Uterus (tissue), 4 donors: ENCODE measurements around the gene MLXIPL. TPM values are rescaled to one million over a fixed set of nuclear protein-coding genes. Genes with fewer than 3 reads are reported as not detected.
"Not testable (repeated sequence)": the region's sequence is repeated elsewhere in the genome, so short reads cannot be mapped to it uniquely, and the experiment has no call there.

Experiments
- DNase-seq, 2 donors: peaks; one replicate each; pipeline ENCODE4 v3.0.0-alpha.2; 2019 to 2020
- H3K27ac ChIP-seq, 2 donors: fragments of 200-600 bp; sonication (generic); 1 replicate in 1 of 2; 2 replicates in 1 of 2; pipeline ENCODE4 v1.5.1; 2016 to 2018
- H3K27me3 ChIP-seq, 2 donors: fragments of 200-600 bp; sonication (generic); one replicate each; pipeline ENCODE4 v1.5.1; 2018 to 2019; ENCODE audit warnings: control low read depth in 1 of 2
- H3K36me3 ChIP-seq, 2 donors: fragments of 200-600 bp; sonication (generic); one replicate each; pipeline ENCODE4 v1.5.1; 2019; ENCODE audit warnings: control low read depth in 1 of 2
- H3K4me1 ChIP-seq, 2 donors: fragments of 200-600 bp; sonication (generic); one replicate each; pipeline ENCODE4 v1.5.1; 2018 to 2019; ENCODE audit warnings: control low read depth in 1 of 2
- H3K4me3 ChIP-seq, 2 donors: fragments of 200-600 bp; sonication (generic); 1 replicate in 1 of 2; 2 replicates in 1 of 2; pipeline ENCODE4 v1.5.1; 2018 to 2019; ENCODE audit warnings: mild to moderate bottlenecking in 1 of 2
- H3K9me3 ChIP-seq, 2 donors: fragments of 200-600 bp; sonication (generic); one replicate each; pipeline ENCODE4 v1.5.1; 2019; ENCODE audit warnings: control low read depth in 1 of 2
- CTCF ChIP-seq, 4 experiments: fragments of 200-600 bp in 2 of 4; fragments of 450-650 bp in 2 of 4; sonication (generic) in 2 of 4; IDR thresholded peaks; one replicate each; pipeline ENCODE4 v1.5.1; 2016 to 2019; ENCODE audit warnings: antibody characterized with exemption in 4 of 4, mild to moderate bottlenecking in 2 of 4, moderate library complexity in 1 of 4
- POLR2A ChIP-seq, 2 donors: fragments of 450-650 bp; IDR thresholded peaks; one replicate each; pipeline ENCODE4 v1.6.1; 2016; ENCODE audit warnings: antibody characterized with exemption in 2 of 2, mild to moderate bottlenecking in 1 of 2, moderate library complexity in 1 of 2
- intact Hi-C: fragments of 100-400 bp; cut with DNase I; formaldehyde crosslinking; loops from one replicate; pipeline ENCODE4 v1.15.1; 2023; ENCODE audit warnings: low total_unique reads
- total RNA-seq, 4 donors: library from RNA; depleted of rRNA in 3 of 4; stranded (reverse); fragments of >200 nt in 3 of 4; gene quantifications; one replicate each; pipeline versions ENCODE4 v1.1.0 to v1.2.4, GENCODE V29; 2014 to 2023
- donor health status: DM: yes; HTN: yes; CAD: no.

MLXIPL gene
- total RNA-seq, 4 donors from 2014 or later: 1.7 to 1.9 TPM; not detected in 2

GRCh38 chr7:73611017-73611555 lies 13.2 kb downstream of the MLXIPL start:
- intact Hi-C loops: no loop called here
- no peak for DNase-seq
- Histone ChIP-seq H3K27me3 (peaks cover 0 to 4% of the 10 kb centered on the region in 2 donors), H3K9me3 (no peaks in the 10 kb centered on the region), H3K4me1 (no peaks in the 10 kb centered on the region), H3K36me3 (no peaks in the 10 kb centered on the region), H3K27ac (no peak overlapping the region), H3K4me3 (no peak overlapping the region)
- TF ChIP-seq CTCF (IDR thresholded peaks at IDR 0.05) (no peak), POLR2A (IDR thresholded peaks at IDR 0.05) (no peak)

GRCh38 chr7:73610105-73610504 lies 14.2 kb downstream of the MLXIPL start:
- no peak for DNase-seq
- Histone ChIP-seq H3K27ac (no peak overlapping the region), H3K4me1 (no peaks in the 10 kb centered on the region), H3K9me3 (no peaks in the 10 kb centered on the region), H3K36me3 (no peaks in the 10 kb centered on the region), H3K27me3 (peaks cover 0 to 4% of the 10 kb centered on the region in 2 donors), H3K4me3 (no peak overlapping the region)
- intact Hi-C loops: no loop called here
- no peak for TF ChIP-seq CTCF (IDR thresholded peaks at IDR 0.05)
- no peak for TF ChIP-seq POLR2A (IDR thresholded peaks at IDR 0.05)

- H3K4me1 ChIP-seq, H3K36me3 ChIP-seq, DNase-seq, H3K9me3 ChIP-seq, H3K27me3 ChIP-seq, H3K4me3 ChIP-seq, H3K27ac ChIP-seq: not testable (repeated sequence)
- intact Hi-C loops: loop anchor here (2.0 kb wide), 1 partner anchor 119 kb away; no protein-coding TSS in a partner anchor
Measured at GRCh38 chr7:73607692-73607983, 16.7 kb downstream of the MLXIPL start.

- intact Hi-C loops: loop anchor here (2.0 kb wide), 1 partner anchor 120 kb away; no protein-coding TSS in a partner anchor
- no peaks in the 10 kb centered on the region for H3K4me1 ChIP-seq
- peaks cover 0 to 4% of the 10 kb centered on the region in 2 donors for H3K27me3 ChIP-seq
- H3K9me3 ChIP-seq: no peaks in the 10 kb centered on the region
- no peaks in the 10 kb centered on the region for H3K36me3 ChIP-seq
- DNase-seq: peak; percentile 35 to 46
- no peak overlapping the region for H3K4me3 ChIP-seq
- TF ChIP-seq POLR2A (IDR thresholded peaks at IDR 0.05) (no peak), CTCF (IDR thresholded peaks at IDR 0.05) (peak; percentile 86 to 94 (median 92))
- H3K27ac ChIP-seq: no peak overlapping the region
Measured at GRCh38 chr7:73606801-73607691, 17.3 kb downstream of the MLXIPL start.

GRCh38 chr7:73605601-73606220 lies 18.6 kb downstream of the MLXIPL start:
- no peak for DNase-seq
- H3K4me3 ChIP-seq: no peak overlapping the region
- TF ChIP-seq CTCF (IDR thresholded peaks at IDR 0.05) (no peak), POLR2A (IDR thresholded peaks at IDR 0.05) (no peak)
- H3K27ac ChIP-seq: no peak overlapping the region
- H3K36me3 ChIP-seq: no peaks in the 10 kb centered on the region
- H3K9me3 ChIP-seq: no peaks in the 10 kb centered on the region
- intact Hi-C loops: loop anchor here (2.0 kb wide), 1 partner anchor 121 kb away; no protein-coding TSS in a partner anchor
- no peaks in the 10 kb centered on the region for H3K4me1 ChIP-seq
- H3K27me3 ChIP-seq: peaks cover 0 to 4% of the 10 kb centered on the region in 2 donors
